Astrocyte of the spinal cord (primary cell): ENCODE results near the gene IMP3.
"Not testable (repeated sequence)": the region's sequence is repeated elsewhere in the genome, so short reads cannot be mapped to it uniquely, and the experiment has no call there.

ENCODE experiments used
- DNase-seq: peaks from one replicate; pipeline ENCODE4 v3.0.0; 2011; ENCODE audit warnings: low read depth, low spot score
- H3K4me3 ChIP-seq: 2 replicates; pipeline ENCODE4 v1.5.1; 2011; ENCODE audit warnings: low read depth, mild to moderate bottlenecking, low read length, moderate library complexity
- in situ Hi-C: cut with HindIII; loops from 2 replicates; pipeline ENCODE4 v1.10.0; 2017; ENCODE audit warnings: low sequenced_read_pairs
- TF ChIP-seq, protein P1 (sequence below): IDR thresholded peaks from 2 replicates; pipeline ENCODE4 v1.5.1; 2012; ENCODE audit warnings: low read depth, mild to moderate bottlenecking, low read length, inconsistent platforms

The IMP3 gene

GRCh38 chr15:75639709-75640482 lies at the start of gene IMP3:
TSS of gene IMP3 (minus strand) at chr15:75640224. CDS start at chr15:75640168, 56 bp downstream.
- DNase-seq: peak; percentile 98
- peak within 1 kb of the TSS; percentile 68 for H3K4me3 ChIP-seq
- in situ Hi-C loops: no loop called here
- TF ChIP-seq, protein P1, sequence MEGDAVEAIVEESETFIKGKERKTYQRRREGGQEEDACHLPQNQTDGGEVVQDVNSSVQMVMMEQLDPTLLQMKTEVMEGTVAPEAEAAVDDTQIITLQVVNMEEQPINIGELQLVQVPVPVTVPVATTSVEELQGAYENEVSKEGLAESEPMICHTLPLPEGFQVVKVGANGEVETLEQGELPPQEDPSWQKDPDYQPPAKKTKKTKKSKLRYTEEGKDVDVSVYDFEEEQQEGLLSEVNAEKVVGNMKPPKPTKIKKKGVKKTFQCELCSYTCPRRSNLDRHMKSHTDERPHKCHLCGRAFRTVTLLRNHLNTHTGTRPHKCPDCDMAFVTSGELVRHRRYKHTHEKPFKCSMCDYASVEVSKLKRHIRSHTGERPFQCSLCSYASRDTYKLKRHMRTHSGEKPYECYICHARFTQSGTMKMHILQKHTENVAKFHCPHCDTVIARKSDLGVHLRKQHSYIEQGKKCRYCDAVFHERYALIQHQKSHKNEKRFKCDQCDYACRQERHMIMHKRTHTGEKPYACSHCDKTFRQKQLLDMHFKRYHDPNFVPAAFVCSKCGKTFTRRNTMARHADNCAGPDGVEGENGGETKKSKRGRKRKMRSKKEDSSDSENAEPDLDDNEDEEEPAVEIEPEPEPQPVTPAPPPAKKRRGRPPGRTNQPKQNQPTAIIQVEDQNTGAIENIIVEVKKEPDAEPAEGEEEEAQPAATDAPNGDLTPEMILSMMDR: no peak

DNA sequence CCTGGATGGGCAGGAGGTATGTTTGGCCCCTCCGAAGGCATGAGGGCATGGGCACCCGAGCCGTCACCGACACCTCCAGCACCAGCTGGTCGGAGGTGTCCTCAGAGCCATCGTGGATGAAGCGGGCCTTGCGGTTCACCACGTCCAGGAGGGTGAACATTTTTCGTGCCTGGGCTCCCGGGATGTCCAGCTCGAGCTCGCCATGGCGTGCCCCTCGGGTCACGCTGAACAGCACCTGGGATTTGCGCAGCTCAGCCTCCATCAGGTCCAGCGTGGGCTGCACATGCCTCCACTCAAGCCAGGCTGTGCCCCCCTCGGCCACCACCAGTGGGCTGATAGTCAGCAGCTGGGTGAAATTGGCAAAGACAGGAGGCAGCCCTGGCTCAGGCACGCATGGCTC lies 49.4 kb upstream of the IMP3 start:
- H3K4me3 ChIP-seq, DNase-seq, in situ Hi-C loops: not testable (repeated sequence)

- TF ChIP-seq, protein P1: no peak
- DNase-seq: no peak
- no peak overlapping the region for H3K4me3 ChIP-seq
- in situ Hi-C loops: no loop called here
Observed at GRCh38 chr15:75688831-75689230, 48.8 kb upstream of the IMP3 start.

DNA sequence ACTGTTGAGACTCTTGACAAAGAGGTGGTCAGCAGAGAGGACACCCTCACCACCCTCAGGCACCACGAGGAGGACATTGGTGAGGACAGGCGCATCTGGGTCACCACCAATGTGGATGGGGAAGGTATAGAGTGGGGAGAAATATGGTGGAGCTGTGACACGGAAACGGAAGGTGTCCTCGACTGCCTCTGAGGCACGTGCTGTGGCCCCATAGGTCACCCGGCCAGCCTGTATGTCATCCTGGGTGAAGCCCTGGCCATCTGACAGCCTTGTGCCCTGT lies 48.2 kb upstream of the IMP3 start:
- no peak for DNase-seq
- TF ChIP-seq, protein P1: no peak
- in situ Hi-C loops: no loop called here
- no peak overlapping the region for H3K4me3 ChIP-seq

GRCh38 chr15:75687486-75688277 lies 47.7 kb upstream of the IMP3 start:
- H3K4me3 ChIP-seq: no peak overlapping the region
- in situ Hi-C loops: no loop called here
- DNase-seq: no peak
- TF ChIP-seq, protein P1: no peak

GRCh38 chr15:75686212-75686642 lies 46.2 kb upstream of the IMP3 start:
- H3K4me3 ChIP-seq, in situ Hi-C loops: not testable (repeated sequence)
- peak; percentile 53 for DNase-seq
- TF ChIP-seq, protein P1: peak; percentile 75

- TF ChIP-seq, protein P1: no peak
- in situ Hi-C loops: no loop called here
- DNase-seq: no peak
- H3K4me3 ChIP-seq: no peak overlapping the region
Observed at GRCh38 chr15:75685195-75685594, 45.2 kb upstream of the IMP3 start.
